GM12878 (cell line): ENCODE data around the gene CDK11B. TPM values are rescaled to one million over a fixed set of nuclear protein-coding genes. Genes with fewer than 3 reads are reported as not detected.

ENCODE experiments used
- ATAC-seq: fragments of 200-7000 bp; cut with Tn5 transposase; 3 replicates; pipeline ENCODE4 v1.9.1; 2020; ENCODE audit warnings: mild to moderate bottlenecking, moderate library complexity
- BruUV-seq: library from RNA; stranded (reverse); fragments of 400-500 nt; replicated peaks from 2 replicates; lab custom pipeline; 2021; lab: Mats Ljungman, UMichigan
- CTCF ChIA-PET: fragments of 300-600 bp; sonication (Branson Sonifier 250); formaldehyde crosslinking; extraction: SDS; loops from one replicate; lab custom pipeline; 2021; ENCODE audit warnings: inconsistent platforms; lab: Yijun Ruan, JAX
- POLR2A ChIA-PET: fragments of 350-600 bp; formaldehyde crosslinking; extraction: SDS; loops from one replicate; lab custom pipeline; 2021; ENCODE audit warnings: inconsistent platforms; lab: Charles Lee
- RAD21 ChIA-PET: fragments of 300-600 bp; sonication (Branson Sonifier 250); formaldehyde crosslinking; loops from one replicate; lab custom pipeline; 2023; ENCODE audit warnings: antibody characterized with exemption; ENCODE audit not compliant: unreplicated experiment; lab: Charles Lee
- SMC1A ChIA-PET: fragments of 300-600 bp; sonication (Branson Sonifier 250); formaldehyde crosslinking; loops from one replicate; lab custom pipeline; 2023; ENCODE audit not compliant: unreplicated experiment, uncharacterized antibody; lab: Charles Lee
- DNase-seq: peaks from one replicate; pipeline ENCODE4 v3.0.0-alpha.2; 2011; ENCODE audit warnings: low read depth, low spot score
- FAIRE-seq: peaks from 3 replicates; lab custom pipeline; 2011; peaks lifted over from hg19 to GRCh38; lab: Jason Lieb, UNC
- H2AFZ ChIP-seq: 2 replicates; pipeline ENCODE4 v1.6.0; 2011; ENCODE audit warnings: low read depth, low read length, control low read depth; ENCODE audit not compliant: control insufficient read depth
- H3K27ac ChIP-seq: 2 replicates; pipeline ENCODE4 v1.5.1; 2011; ENCODE audit warnings: control low read depth; ENCODE audit not compliant: control insufficient read depth, insufficient read depth
- H3K27me3 ChIP-seq, 2 experiments: replicated peaks in 1 of 2; 2 replicates each; pipeline versions ENCODE4 v1.6.0 to v1.6.1; 2011; ENCODE audit warnings: low read length in 1 of 2; ENCODE audit not compliant: control insufficient read depth in 2 of 2, insufficient read depth in 2 of 2
- H3K36me3 ChIP-seq, 2 experiments: 2 replicates each; pipeline ENCODE4 v1.5.1; 2011; ENCODE audit warnings: low read length in 1 of 2; ENCODE audit not compliant: control insufficient read depth in 2 of 2, insufficient read depth in 2 of 2
- H3K4me1 ChIP-seq: 2 replicates; pipeline ENCODE4 v1.6.1; 2011; ENCODE audit warnings: mild to moderate bottlenecking, low read length, moderate library complexity, mixed read lengths; ENCODE audit not compliant: control insufficient read depth, insufficient read depth
- H3K4me2 ChIP-seq: 2 replicates; pipeline ENCODE4 v1.6.0; 2011; ENCODE audit warnings: control low read depth; ENCODE audit not compliant: control insufficient read depth, insufficient read depth
- H3K4me3 ChIP-seq: fragments of 200-600 bp; sonication (generic); 2 replicates; pipeline ENCODE4 v1.5.1; 2016
- H3K79me2 ChIP-seq: 2 replicates; pipeline ENCODE4 v1.6.0; 2011; ENCODE audit warnings: low read length; ENCODE audit not compliant: control insufficient read depth, insufficient read depth
- H3K9ac ChIP-seq: 2 replicates; pipeline ENCODE4 v1.8.0; 2011; ENCODE audit warnings: low read length, control low read depth, mixed read lengths; ENCODE audit not compliant: control insufficient read depth, insufficient read depth
- H3K9me3 ChIP-seq: replicated peaks from 3 replicates; pipeline ENCODE4 v1.5.1; 2011; ENCODE audit warnings: mild to moderate bottlenecking, low read length; ENCODE audit not compliant: control insufficient read depth, insufficient read depth
- H4K20me1 ChIP-seq: 2 replicates; pipeline ENCODE4 v1.6.0; 2011; ENCODE audit not compliant: control insufficient read depth, insufficient read depth
- ASH2L ChIP-seq: fragments of 300-600, 200-600 bp; sonication (generic); IDR thresholded peaks from 2 replicates; pipeline ENCODE4 v1.6.1; 2017; ENCODE audit warnings: low read depth, mild to moderate bottlenecking, borderline replicate concordance
- ATF7 ChIP-seq: fragments of 450-650 bp; IDR thresholded peaks from 2 replicates; pipeline ENCODE4 v1.6.1; 2016; ENCODE audit warnings: low read depth, mild to moderate bottlenecking
- BACH1 ChIP-seq: fragments of 450-650 bp; IDR thresholded peaks from 2 replicates; pipeline ENCODE4 v1.6.1; 2017; ENCODE audit warnings: mild to moderate bottlenecking, borderline replicate concordance
- BCLAF1 ChIP-seq: fragments of 450-650 bp; IDR thresholded peaks from 2 replicates; pipeline ENCODE4 v1.6.1; 2017; ENCODE audit warnings: antibody characterized with exemption, mild to moderate bottlenecking, moderate library complexity
- CBX3 ChIP-seq: fragments of 200-600 bp; sonication (generic); IDR thresholded peaks from 2 replicates; pipeline ENCODE4 v1.6.1; 2016; ENCODE audit warnings: low read depth, borderline replicate concordance
- EP300 ChIP-seq, 2 experiments: fragments of 150-350 bp in 1 of 2; IDR thresholded peaks; 2 replicates each; pipeline ENCODE4 v1.6.1; 2011 to 2012; ENCODE audit warnings: low read depth in 2 of 2, low read length in 2 of 2, borderline replicate concordance in 1 of 2, improper control_type of control experiment in 1 of 2, inconsistent platforms in 1 of 2; ENCODE audit not compliant: control insufficient read depth in 1 of 2
- JUND ChIP-seq: IDR thresholded peaks from 2 replicates; pipeline ENCODE4 v1.6.1; 2012; ENCODE audit warnings: low read depth, mild to moderate bottlenecking, low read length, improper control_type of control experiment, moderate library complexity
- NFIC ChIP-seq: IDR thresholded peaks from 2 replicates; pipeline ENCODE4 v1.6.1; 2012; ENCODE audit warnings: low read depth, mild to moderate bottlenecking, inconsistent platforms, low read length, moderate library complexity
- NFXL1 ChIP-seq: fragments of 450-650 bp; IDR thresholded peaks from 2 replicates; pipeline ENCODE4 v1.6.1; 2017; ENCODE audit warnings: antibody characterized with exemption, mild to moderate bottlenecking, borderline replicate concordance
- PML ChIP-seq: IDR thresholded peaks from 2 replicates; pipeline ENCODE4 v1.6.1; 2012; ENCODE audit warnings: low read length, inconsistent platforms
- POU2F2 ChIP-seq: IDR thresholded peaks from 3 replicates; pipeline ENCODE4 v1.6.1; 2011; ENCODE audit warnings: low read depth, mild to moderate bottlenecking, low read length, borderline replicate concordance
- RAD21 ChIP-seq: IDR thresholded peaks from 2 replicates; pipeline ENCODE4 v1.6.1; 2011; ENCODE audit warnings: mild to moderate bottlenecking, low read depth, low read length, moderate library complexity; ENCODE audit not compliant: insufficient read depth
- SIX5 ChIP-seq: IDR thresholded peaks from 2 replicates; pipeline ENCODE4 v1.6.1; 2011; ENCODE audit warnings: mild to moderate bottlenecking, low read depth, low read length, moderate library complexity; ENCODE audit not compliant: severe bottlenecking
- SMARCA5 ChIP-seq: fragments of 450-650 bp; IDR thresholded peaks from 2 replicates; pipeline ENCODE4 v1.6.1; 2017; ENCODE audit warnings: mild to moderate bottlenecking
- ZBTB40 ChIP-seq: fragments of 450-650 bp; IDR thresholded peaks from 2 replicates; pipeline ENCODE4 v1.6.1; 2016; ENCODE audit warnings: mild to moderate bottlenecking, moderate library complexity, borderline replicate concordance
- WGBS: methylation state at CpG from one replicate; pipeline ENCODE4 v1.1.6; 2016; ENCODE audit warnings: low lambda C conversion rate; ENCODE audit not compliant: insufficient replicate concordance, insufficient coverage; ENCODE audit errors: missing lambda C conversion rate; 5-methylcytosine and 5-hydroxymethylcytosine counted together
- in situ Hi-C: fragments of 300-500 bp; cut with MboI; formaldehyde crosslinking; loops from 9 replicates; pipeline ENCODE4 v1.14.3; 2018; ENCODE audit warnings: mixed read lengths
- intact Hi-C: fragments of 100-400 bp; cut with micrococcal nuclease; formaldehyde crosslinking; loops from one replicate; pipeline ENCODE4 v1.14.2; 2022; ENCODE audit not compliant: unreplicated experiment
- polyA plus RNA-seq, 11 experiments: library from polyadenylated mRNA; depleted of rRNA in 4 of 11; unstranded in 6 of 11; stranded (reverse) in 5 of 11; fragments of >200 nt; fragmentation: Nextera tagmentation in 4 of 11; fragmentation: Illumina TruSeq in 1 of 11; extraction: Ambion mirVana in 4 of 11; extraction: Trizol in 1 of 11; gene quantifications; 1 replicate in 1 of 11; 2 replicates in 10 of 11; pipeline versions ENCODE4 v1.2.1 to v1.2.3, GENCODE V29; 2011 to 2016; ENCODE audit warnings: inconsistent platforms in 2 of 11, missing spikeins in 2 of 11, low read depth in 1 of 11
- total RNA-seq, 4 experiments: library from RNA; depleted of rRNA in 3 of 4; stranded (reverse); fragments of >200 nt in 3 of 4; fragmentation: Illumina TruSeq in 1 of 4; extraction: Trizol in 1 of 4; gene quantifications; 2 replicates each; pipeline versions ENCODE4 v1.2.1 to v1.2.3, GENCODE V29; 2013 to 2021

CDK11B gene
- total and polyA plus RNA-seq, 10 of the 15 experiments (the other 5 are each of a cell fraction or from before 2014, with no cell fraction given): 3.2 to 30.9 (median 18.0) TPM

GRCh38 chr1:1605724-1606123, 53.1 kb downstream of the CDK11B start:
- TF ChIP-seq NFXL1 (no peak), PML (no peak), BCLAF1 (no peak), RAD21 (no peak), ASH2L (no peak), ZBTB40 (no peak), CBX3 (no peak), SMARCA5 (no peak), BACH1 (no peak), NFIC (no peak), EP300 (IDR thresholded peaks at IDR 0.05; ENCODE audit: borderline replicate concordance in 1 of 2, control insufficient read depth in 1 of 2, low read depth in 2 of 2, low read length in 2 of 2) (no peak), SIX5 (no peak), POU2F2 (no peak), JUND (no peak), ATF7 (no peak)
- 92% methylated on average over 6 of the region's 17 CpGs for WGBS
- ATAC-seq: no peak
- no peaks in the 10 kb centered on the region for H3K79me2 ChIP-seq
- H4K20me1 ChIP-seq: no peaks in the 10 kb centered on the region
- CTCF ChIA-PET: no interaction called here
- no peak overlapping the region for H3K4me3 ChIP-seq
- H3K36me3 ChIP-seq: no peaks in the 10 kb centered on the region
- in situ Hi-C loops (no loop called here), intact Hi-C loops (no loop called here)
- SMC1A ChIA-PET: no interaction called here
- no peaks in the 10 kb centered on the region for H3K9me3 ChIP-seq
- H3K4me1 ChIP-seq: peaks cover 29% of the 10 kb centered on the region
- DNase-seq: no peak
- BruUV-seq: no TSS peak
- no peaks in the 10 kb centered on the region; a peak in 1 of 4 replicates for H3K27me3 ChIP-seq
- no peak overlapping the region for H3K9ac ChIP-seq
- no peak overlapping the region for H3K4me2 ChIP-seq
- no peak overlapping the region for H3K27ac ChIP-seq
- H2AFZ ChIP-seq: no peak overlapping the region
- POLR2A ChIA-PET: no interaction called here
- RAD21 ChIA-PET: no interaction called here
- no peak for FAIRE-seq
